ENCODE measurements around the gene AXIN1. TPM values are rescaled to one million over a fixed set of nuclear protein-coding genes. Genes with fewer than 3 reads are reported as not detected.
"Not testable (repeated sequence)": the region's sequence is repeated elsewhere in the genome, so short reads cannot be mapped to it uniquely, and the experiment has no call there.

Gene AXIN1
- total RNA-seq, 3 donors from 2014 or later: 33.0 to 46.3 (median 40.0) TPM

- H3K9me3 ChIP-seq: no peaks in the 10 kb centered on the region
- no peaks in the 10 kb centered on the region for H3K36me3 ChIP-seq (ENCODE audit: low read depth)
- intact Hi-C loops (cut with DNase I, micrococcal nuclease): no loop called here
- H3K4me1 ChIP-seq (ENCODE audit: low read depth): no peaks in the 10 kb centered on the region
- DNase-seq (no peak), ATAC-seq (no peak)
- no peak overlapping the region for H3K4me3 ChIP-seq
- TF ChIP-seq CTCF (IDR thresholded peaks at IDR 0.05): no peak
Measured at GRCh38 chr16:261031-261691, 91.4 kb downstream of the AXIN1 start.

- intact Hi-C loops (cut with DNase I, micrococcal nuclease): no loop called here
- H3K4me1 ChIP-seq (ENCODE audit: low read depth): no peaks in the 10 kb centered on the region
- H3K36me3 ChIP-seq (ENCODE audit: low read depth): no peaks in the 10 kb centered on the region
- no peak for TF ChIP-seq CTCF (IDR thresholded peaks at IDR 0.05)
- H3K4me3 ChIP-seq: no peak overlapping the region
- no peaks in the 10 kb centered on the region for H3K9me3 ChIP-seq
- DNase-seq: no peak
- ATAC-seq: no peak
Measured at GRCh38 chr16:260326-260725, 92.2 kb downstream of the AXIN1 start.

GRCh38 chr16:259814-260253 lies 92.7 kb downstream of the AXIN1 start:
- no peak for TF ChIP-seq CTCF (IDR thresholded peaks at IDR 0.05)
- no peaks in the 10 kb centered on the region for H3K36me3 ChIP-seq (ENCODE audit: low read depth)
- ATAC-seq: no peak
- no peak for DNase-seq
- no peaks in the 10 kb centered on the region for H3K4me1 ChIP-seq (ENCODE audit: low read depth)
- no peak overlapping the region for H3K4me3 ChIP-seq
- no peaks in the 10 kb centered on the region for H3K9me3 ChIP-seq
- intact Hi-C loops (cut with DNase I, micrococcal nuclease): no loop called here

GRCh38 chr16:259226-259625 lies 93.3 kb downstream of the AXIN1 start:
- DNase-seq: no peak
- ATAC-seq: no peak
- no peaks in the 10 kb centered on the region for H3K36me3 ChIP-seq (ENCODE audit: low read depth)
- no peaks in the 10 kb centered on the region for H3K9me3 ChIP-seq
- intact Hi-C loops (cut with DNase I, micrococcal nuclease): no loop called here
- peaks cover 2% of the 10 kb centered on the region for H3K4me1 ChIP-seq (ENCODE audit: low read depth)
- no peak for TF ChIP-seq CTCF (IDR thresholded peaks at IDR 0.05)
- H3K4me3 ChIP-seq: no peak overlapping the region

GRCh38 chr16:258091-258490 lies 94.4 kb downstream of the AXIN1 start:
- H3K4me3 ChIP-seq; H3K36me3 ChIP-seq (ENCODE audit: low read depth); intact Hi-C loops (cut with DNase I, micrococcal nuclease); H3K9me3 ChIP-seq; DNase-seq; ATAC-seq: not testable (repeated sequence)
- H3K4me1 ChIP-seq (ENCODE audit: low read depth): peaks cover 14% of the 10 kb centered on the region

GRCh38 chr16:255183-255582 lies 97.3 kb downstream of the AXIN1 start:
- ATAC-seq: no peak

More at GRCh38 chr16:255183-255582, 97.3 kb downstream of the AXIN1 start:
- no peaks in the 10 kb centered on the region for H3K9me3 ChIP-seq
- peaks cover 28% of the 10 kb centered on the region for H3K4me1 ChIP-seq (ENCODE audit: low read depth)
- no peak for TF ChIP-seq CTCF (IDR thresholded peaks at IDR 0.05)
- no peak overlapping the region for H3K4me3 ChIP-seq
- intact Hi-C loops (cut with DNase I, micrococcal nuclease): no loop called here
- DNase-seq: no peak
- no peaks in the 10 kb centered on the region for H3K36me3 ChIP-seq (ENCODE audit: low read depth)

Data from mucosa of descending colon (tissue), 3 donors.